ENCODE data around the gene CXorf65.

Gene CXorf65

DNA sequence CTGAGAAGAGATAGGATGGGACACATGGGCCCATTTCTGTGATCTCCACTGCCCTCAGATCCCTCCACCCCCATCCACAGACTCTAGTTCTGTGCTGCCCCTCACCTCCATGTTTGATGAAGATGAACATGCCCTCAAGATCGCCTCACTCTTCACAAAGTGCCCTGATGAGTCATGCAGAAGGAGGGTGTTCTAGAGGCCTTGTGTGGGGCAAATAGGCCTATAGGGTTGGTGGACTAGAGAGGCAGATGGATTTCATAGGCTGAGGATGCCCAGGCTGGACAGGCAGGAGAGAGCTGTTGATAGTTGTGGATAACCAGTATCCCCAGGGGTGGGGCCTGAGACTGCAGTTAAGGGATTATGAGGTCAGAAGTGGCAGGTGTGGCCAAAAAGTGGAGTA lies at the start of gene CXorf65:
Gene CXorf65 (minus strand): TSS at position 314 of the 400 bp plus-strand sequence. CDS start 184 bp downstream, at position 130.
- no peak for DNase-seq (ENCODE audit: low spot score)

- no peak for DNase-seq (ENCODE audit: low spot score)
Observed at GRCh38 chrX:71154641-71155040, 48.1 kb upstream of the CXorf65 start.

GRCh38 chrX:71154196-71154595 lies 47.7 kb upstream of the CXorf65 start:
- DNase-seq (ENCODE audit: low spot score): no peak

GRCh38 chrX:71151366-71151765 lies 44.8 kb upstream of the CXorf65 start:
- DNase-seq (ENCODE audit: low spot score): no peak

DNA sequence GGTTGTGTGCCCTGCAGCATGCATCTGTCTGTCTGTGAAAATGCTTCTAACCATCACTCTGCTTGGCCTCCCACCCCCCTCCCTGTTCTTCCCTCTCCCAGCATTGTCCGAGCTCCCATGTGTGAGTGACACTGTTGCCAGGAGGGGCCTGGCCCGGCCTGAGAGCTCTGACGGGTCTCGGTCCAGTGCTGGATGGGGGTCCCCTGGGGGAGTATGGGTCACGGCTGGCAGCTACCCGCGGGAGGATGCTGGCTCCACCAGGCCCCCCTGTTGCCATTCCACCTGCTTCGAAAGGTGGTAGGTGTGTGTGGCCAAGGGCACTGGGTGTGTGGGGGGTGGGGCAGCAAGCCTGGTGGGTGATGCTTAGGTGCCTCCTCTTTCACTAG lies 41.7 kb upstream of the CXorf65 start:
- no peak for DNase-seq (ENCODE audit: low spot score)

- DNase-seq (ENCODE audit: low spot score): no peak
Observed at GRCh38 chrX:71147496-71148277, 41.1 kb upstream of the CXorf65 start.

DNA sequence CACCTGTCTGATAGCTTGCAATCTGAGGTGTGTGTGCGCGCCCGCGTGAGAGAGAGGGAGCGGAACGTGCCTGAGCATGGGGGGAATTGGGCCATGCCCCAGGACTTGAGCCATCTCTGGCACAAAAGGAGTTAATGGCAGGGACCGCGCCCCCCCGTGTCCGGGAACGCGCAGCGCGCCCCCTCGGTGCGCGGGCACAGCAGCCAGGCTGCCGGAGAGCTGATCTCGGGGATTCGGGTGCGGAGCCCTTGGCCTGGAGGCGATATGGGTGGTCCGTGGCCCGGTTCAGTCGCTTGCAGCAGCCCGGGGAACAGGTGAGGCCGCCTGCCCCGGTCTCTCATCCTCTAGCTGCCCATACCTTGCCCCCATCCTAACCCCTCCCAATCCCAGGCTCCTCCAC lies 38.1 kb upstream of the CXorf65 start, which contains the start of gene NLGN3:
Gene NLGN3 (plus strand): TSS at position 191 of the 400 bp plus-strand sequence. CDS start 2,909 bp downstream, outside the sequence.
- no peak for DNase-seq (ENCODE audit: low spot score)

DNA sequence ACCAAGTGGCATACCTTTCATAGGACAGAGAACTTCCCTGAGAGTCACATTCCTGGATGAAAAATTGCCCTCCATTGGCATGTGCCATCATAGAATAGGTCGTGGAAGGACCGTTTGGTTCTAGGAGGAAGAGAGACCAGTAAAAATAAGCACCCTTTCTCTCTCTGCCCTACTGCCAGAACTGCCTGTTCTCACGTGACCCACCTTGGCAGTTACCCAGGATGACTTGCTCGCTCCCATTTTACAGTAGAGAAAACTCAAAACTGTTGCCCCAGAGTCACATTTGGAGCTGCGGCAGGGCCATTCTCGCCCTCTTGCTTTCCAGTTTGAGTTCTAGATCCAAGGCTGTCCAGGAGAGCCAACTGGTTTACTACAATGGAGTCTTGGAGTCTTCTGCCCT lies 37.0 kb upstream of the CXorf65 start:
- peak; percentile 44 for DNase-seq (ENCODE audit: low spot score)

- no peak for DNase-seq (ENCODE audit: low spot score)
Observed at GRCh38 chrX:71140440-71140839, 33.9 kb upstream of the CXorf65 start.

- DNase-seq (ENCODE audit: low spot score): no peak
Observed at GRCh38 chrX:71131510-71131909, 25.0 kb upstream of the CXorf65 start.

DNA sequence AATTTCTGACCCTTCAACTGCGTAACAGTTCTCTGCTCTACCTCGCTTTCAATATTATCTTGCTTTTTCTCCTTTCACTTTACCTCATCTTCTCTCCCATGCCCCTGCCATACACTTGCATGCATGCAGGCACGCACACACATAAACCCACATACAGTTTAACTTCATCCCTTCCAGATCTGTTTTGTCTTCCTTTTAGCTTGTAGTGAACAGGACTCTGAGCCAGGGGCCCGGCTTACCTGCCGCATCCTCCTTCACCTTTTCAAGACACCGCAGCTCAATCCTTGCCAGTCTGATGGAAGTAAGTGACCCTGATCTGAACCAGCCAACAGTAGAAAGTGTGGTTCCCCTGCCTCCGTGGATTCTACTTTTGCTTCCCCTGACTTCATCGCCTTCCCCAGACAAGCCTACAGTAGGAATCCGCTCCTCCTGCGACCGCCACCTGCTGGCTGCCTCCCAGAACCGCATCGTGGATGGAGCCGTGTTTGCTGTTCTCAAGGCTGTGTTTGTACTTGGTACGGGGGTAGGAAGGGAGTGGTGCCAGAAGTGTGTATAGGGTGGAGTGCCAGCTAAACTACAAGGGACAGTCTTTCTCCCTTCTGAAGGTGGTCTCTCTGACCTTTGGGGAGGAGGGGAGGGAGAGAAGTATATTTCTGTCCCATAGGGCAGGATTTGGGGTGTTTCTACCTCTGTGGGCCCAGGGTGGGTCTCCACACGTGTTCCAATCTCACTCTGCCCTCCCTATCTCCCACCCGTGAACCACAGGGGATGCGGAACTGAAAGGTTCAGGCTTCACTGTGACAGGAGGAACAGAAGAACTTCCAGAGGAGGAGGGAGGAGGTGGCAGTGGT lies 22.6 kb upstream of the CXorf65 start:
- peak; percentile 66 for DNase-seq (ENCODE audit: low spot score)

GRCh38 chrX:71128166-71128833 lies 21.8 kb upstream of the CXorf65 start:
- DNase-seq (ENCODE audit: low spot score): no peak

GRCh38 chrX:71118985-71119535 lies 12.5 kb upstream of the CXorf65 start:
- no peak for DNase-seq (ENCODE audit: low spot score)

GRCh38 chrX:71118032-71118984 lies 11.8 kb upstream of the CXorf65 start, which contains the start of gene MED12:
Gene MED12, plus strand, starts transcription at chrX:71118596. Its CDS starts 159 bp downstream, at chrX:71118755.
- peak; percentile 82 for DNase-seq (ENCODE audit: low spot score)

- no peak for DNase-seq (ENCODE audit: low spot score)
Observed at GRCh38 chrX:71117358-71117757, 10.8 kb upstream of the CXorf65 start.

- no peak for DNase-seq (ENCODE audit: low spot score)
Observed at GRCh38 chrX:71111921-71112431, 5.4 kb upstream of the CXorf65 start.

- DNase-seq (ENCODE audit: low spot score): no peak
Observed at GRCh38 chrX:71111141-71111843, 4.8 kb upstream of the CXorf65 start, which contains the start of gene IL2RG. Gene IL2RG, minus strand, starts transcription at chrX:71111577. Its CDS starts 38 bp downstream, at chrX:71111539.

- DNase-seq (ENCODE audit: low spot score): no peak
Observed at GRCh38 chrX:71109051-71109450, 2.5 kb upstream of the CXorf65 start.

DNA sequence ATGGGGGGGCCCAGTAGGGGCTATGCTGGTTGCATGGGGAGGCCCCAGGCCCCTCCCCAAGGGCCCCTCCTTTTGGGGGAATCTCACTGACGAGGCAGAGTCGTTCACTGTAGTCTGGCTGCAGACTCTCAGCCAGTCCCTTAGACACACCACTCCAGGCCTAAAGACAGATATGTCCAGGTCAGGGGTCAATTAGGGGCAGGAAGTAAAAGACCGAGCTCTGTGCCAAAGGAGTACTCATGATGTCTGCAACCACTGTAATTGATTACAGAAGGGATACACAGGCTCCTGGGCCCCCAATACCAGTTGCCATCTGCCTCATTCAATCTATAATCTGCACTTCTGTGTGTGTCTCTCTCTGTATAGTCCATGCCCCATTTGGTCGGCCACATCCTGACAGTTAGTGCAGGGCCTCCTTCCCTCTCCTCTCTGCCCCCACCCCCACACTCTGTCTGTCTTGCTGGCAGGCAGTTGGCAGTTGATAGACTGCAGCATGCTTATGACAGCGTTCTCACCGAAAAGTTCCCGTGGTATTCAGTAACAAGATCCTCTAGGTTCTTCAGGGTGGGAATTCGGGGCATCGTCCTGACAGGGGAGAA lies 1.3 kb upstream of the CXorf65 start:
- DNase-seq (ENCODE audit: low spot score): no peak

Measured in AG08396 (cell line).